Measurements from ENCODE around the gene ZNF425.
"Not testable (repeated sequence)": the region's sequence is repeated elsewhere in the genome, so short reads cannot be mapped to it uniquely, and the experiment has no call there.

ZNF425 gene

DNA sequence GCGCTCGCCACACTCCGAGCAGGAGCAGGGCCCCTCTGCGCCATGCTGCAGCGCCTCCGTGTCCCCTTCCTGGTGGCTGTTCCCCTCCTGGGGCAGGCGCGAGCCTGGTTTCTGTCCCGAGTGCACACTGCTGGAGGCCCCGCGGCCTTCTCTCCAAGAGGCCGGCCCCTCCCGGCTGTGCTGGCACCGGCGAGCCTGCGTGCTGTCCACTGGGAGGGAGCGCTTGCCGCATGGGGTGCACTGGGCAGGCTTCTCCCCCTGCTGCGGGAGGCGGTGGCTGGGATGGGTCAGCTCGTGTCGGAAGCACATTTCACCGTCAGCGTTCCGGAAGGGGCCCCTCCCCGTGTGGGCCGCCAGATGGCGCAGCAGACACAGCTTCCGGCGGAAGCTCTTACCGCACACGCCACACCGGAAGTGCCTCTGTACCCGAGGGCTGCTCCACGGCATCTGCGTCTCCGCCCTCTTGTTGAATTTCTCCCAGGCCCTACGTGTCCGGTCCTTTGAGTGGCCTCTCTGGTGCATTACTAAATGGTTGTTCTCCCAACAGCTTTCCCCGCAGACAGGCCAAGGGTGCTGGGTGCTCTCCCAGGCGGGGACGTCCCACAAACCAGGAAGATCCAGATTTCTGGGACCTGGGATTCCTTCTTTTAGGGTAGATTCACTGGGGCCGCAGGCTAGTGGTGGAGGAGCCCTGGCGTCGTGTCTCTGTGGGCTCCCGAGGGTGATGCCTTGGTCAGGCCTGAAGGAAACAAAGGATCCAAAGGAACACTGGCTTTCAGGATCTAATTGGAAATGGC is 54.3 kb downstream of the ZNF425 start:
- DNase-seq, result peak; percentile 64 to 66

GRCh38 chr7:149071182-149071635 is 54.9 kb downstream of the ZNF425 start:
- DNase-seq, result no peak

GRCh38 chr7:149070372-149071125 is 55.6 kb downstream of the ZNF425 start:
- no peak for DNase-seq

- no peak for DNase-seq
These were observed 58.3 kb downstream of the ZNF425 start for GRCh38 chr7:149067869-149068268.

DNA sequence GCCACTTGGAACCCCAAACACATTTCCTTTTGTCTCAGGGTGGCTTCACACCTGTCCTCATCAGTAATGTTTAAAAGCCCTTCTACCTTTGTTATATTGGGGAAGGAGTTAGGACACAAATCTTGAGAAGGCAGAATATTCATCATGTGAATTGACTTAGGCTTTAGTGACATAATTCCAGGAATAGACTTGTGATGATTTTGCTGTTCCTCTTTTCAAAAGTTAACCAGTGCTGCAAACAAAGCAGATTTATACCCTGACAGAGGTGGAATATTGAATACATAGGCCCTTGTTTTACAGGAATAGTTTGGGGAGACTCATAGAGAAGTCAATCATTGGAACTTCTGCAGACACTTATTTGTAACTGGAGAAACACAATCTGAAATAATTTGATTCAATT is 62.6 kb downstream of the ZNF425 start:
- no peak for DNase-seq

DNA sequence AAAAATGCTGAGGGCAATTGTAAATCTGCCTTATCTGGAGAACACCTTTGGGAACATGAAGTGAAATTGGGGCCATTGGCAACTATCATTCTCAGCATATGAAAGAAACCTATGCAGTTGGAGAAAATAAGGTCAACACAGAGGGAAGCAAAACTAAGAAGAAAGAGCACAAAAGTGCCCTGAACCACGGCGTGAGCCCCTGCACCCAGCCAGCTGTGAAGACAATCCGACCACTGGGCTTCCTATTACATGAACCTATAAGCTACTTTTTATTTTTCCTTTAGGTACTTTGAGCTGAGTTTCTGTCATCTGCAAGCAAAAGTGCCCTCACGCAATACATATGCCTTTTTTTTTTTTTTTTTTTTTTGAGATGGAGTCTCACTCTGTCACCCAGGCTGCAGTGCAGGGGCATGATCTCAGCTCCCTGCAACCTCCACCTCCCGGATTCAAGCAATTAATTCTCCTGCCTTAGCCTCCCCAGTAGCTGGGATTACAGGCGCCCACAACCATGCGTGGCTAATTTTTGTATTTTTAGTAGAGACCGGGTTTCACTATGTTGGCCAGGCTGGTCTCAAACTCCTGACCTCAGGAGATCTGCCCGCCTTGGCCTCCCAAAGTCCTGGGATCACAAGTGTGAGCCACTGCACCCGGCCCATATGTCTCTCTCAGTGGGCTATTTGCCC is 63.8 kb downstream of the ZNF425 start:
- DNase-seq, result not testable (repeated sequence)

GRCh38 chr7:149060156-149060555 is 66.0 kb downstream of the ZNF425 start:
- DNase-seq, result no peak

DNA sequence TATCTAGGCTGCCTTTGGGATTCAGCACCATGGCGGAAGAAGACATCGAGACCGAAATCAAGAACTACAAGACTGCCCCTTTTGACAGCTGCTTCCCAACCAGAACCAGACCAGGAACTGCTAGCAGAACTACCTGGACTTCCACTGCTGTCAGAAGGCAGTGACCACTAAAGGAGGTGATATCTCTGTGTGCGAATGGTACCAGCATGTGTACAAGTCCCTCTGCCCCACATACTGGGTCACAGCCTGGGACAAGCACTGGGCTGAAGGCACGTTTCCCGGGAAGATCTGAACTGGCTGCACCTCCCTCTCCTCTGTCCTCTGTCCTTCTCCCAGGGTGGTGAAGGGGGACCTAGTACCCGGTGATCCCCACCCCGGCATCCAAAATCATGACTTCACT is 72.2 kb downstream of the ZNF425 start:
- no peak for DNase-seq

DNA sequence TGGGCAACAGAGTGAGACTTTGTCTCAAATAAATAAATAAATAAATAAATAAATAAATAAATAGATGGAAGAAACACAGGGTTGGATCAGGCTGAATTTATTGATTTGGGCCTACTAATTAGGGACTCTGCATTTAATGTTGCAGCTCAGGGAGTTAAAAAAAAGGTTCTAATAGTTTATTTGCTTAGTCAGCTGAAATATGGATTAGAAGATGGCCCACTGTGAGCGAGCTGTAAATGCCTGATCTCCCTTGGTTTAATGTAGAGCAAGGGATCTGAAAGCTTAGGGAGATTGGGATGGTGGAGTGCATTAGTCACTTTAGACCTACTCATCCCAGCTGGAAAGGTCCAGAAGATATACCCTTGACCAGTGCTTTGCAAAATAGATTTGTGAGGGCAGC is 72.7 kb downstream of the ZNF425 start:
- no peak for DNase-seq

Data from CD4-positive, alpha-beta T cell treated with Interleukin-4 for 1 hour (primary cell).